Body of pancreas (tissue), 4 donors: Measurements from ENCODE around the gene TRAPPC11.

Source experiments
- CTCF ChIP-seq, 7 experiments: fragments of 450-650 bp in 4 of 7; fragments of 200-600 bp in 3 of 7; sonication (generic) in 3 of 7; IDR thresholded peaks; one replicate each; pipeline ENCODE4 v1.5.1; 2016 to 2019; ENCODE audit warnings: antibody characterized with exemption in 7 of 7
- POLR2A ChIP-seq, 3 donors: fragments of 450-650 bp; IDR thresholded peaks; one replicate each; pipeline ENCODE4 v1.6.1; 2016; ENCODE audit warnings: antibody characterized with exemption in 3 of 3, mild to moderate bottlenecking in 2 of 3

GRCh38 chr4:183688216-183688615, 29.1 kb downstream of the TRAPPC11 start:
- no peak for TF ChIP-seq CTCF (IDR thresholded peaks at IDR 0.05)
- TF ChIP-seq POLR2A (IDR thresholded peaks at IDR 0.05), result no peak
